Epithelial cell of proximal tubule (primary cell): Measurements from ENCODE around the gene JAKMIP3. TPM values are rescaled to one million over a fixed set of nuclear protein-coding genes. Genes with fewer than 3 reads are reported as not detected.

Experiments
- DNase-seq: peaks from one replicate; pipeline ENCODE4 v3.0.0-alpha.2; 2011; ENCODE audit warnings: low read depth
- H3K4me3 ChIP-seq: 2 replicates; pipeline ENCODE4 v1.5.1; 2011; ENCODE audit warnings: low read depth, mild to moderate bottlenecking, low read length
- CTCF ChIP-seq: conservative IDR thresholded peaks from 2 replicates; pipeline ENCODE4 v1.5.1; 2012; ENCODE audit warnings: low read depth, mild to moderate bottlenecking, low read length
- total RNA-seq: library from RNA; depleted of rRNA; stranded (reverse); fragments of >200 nt; gene quantifications from 2 replicates; pipeline ENCODE4 v1.2.3, GENCODE V29; 2015

The JAKMIP3 gene
- total RNA-seq, 1 donor from 2014 or later: under 0.01 TPM

- TF ChIP-seq CTCF: no peak
- no peak overlapping the region for H3K4me3 ChIP-seq
- no peak for DNase-seq
These were observed 6.7 kb upstream of the JAKMIP3 start for GRCh38 chr10:132058793-132059759.

GRCh38 chr10:132059760-132060508 lies 5.8 kb upstream of the JAKMIP3 start:
- no peak overlapping the region for H3K4me3 ChIP-seq
- TF ChIP-seq CTCF: no peak
- no peak for DNase-seq

- no peak for TF ChIP-seq CTCF
- DNase-seq: no peak
- H3K4me3 ChIP-seq: no peak overlapping the region
These were observed 4.7 kb upstream of the JAKMIP3 start for GRCh38 chr10:132061030-132061429.

- no peak for DNase-seq
- no peak for TF ChIP-seq CTCF
- H3K4me3 ChIP-seq: no peak overlapping the region
These were observed 4.3 kb upstream of the JAKMIP3 start for GRCh38 chr10:132061465-132061864.

GRCh38 chr10:132062116-132062515 lies 3.6 kb upstream of the JAKMIP3 start:
- no peak for TF ChIP-seq CTCF
- no peak overlapping the region for H3K4me3 ChIP-seq
- DNase-seq: no peak

- no peak overlapping the region for H3K4me3 ChIP-seq
- TF ChIP-seq CTCF: no peak
- no peak for DNase-seq
These were observed 2.9 kb upstream of the JAKMIP3 start for GRCh38 chr10:132062641-132063390.
